Measurements from ENCODE around the gene NUDT22.

The NUDT22 gene

GRCh38 chr11:64201543-64201942 is 24.5 kb upstream of the NUDT22 start:
- TF ChIP-seq CTCF (conservative IDR thresholded peaks at IDR 0.05): no peak
- H3K27ac ChIP-seq: peak overlapping the region; percentile 19

GRCh38 chr11:64202992-64203391 is 23.1 kb upstream of the NUDT22 start:
- H3K27ac ChIP-seq: peak overlapping the region; percentile 19
- TF ChIP-seq CTCF (conservative IDR thresholded peaks at IDR 0.05): no peak

GRCh38 chr11:64203421-64204079 is 22.5 kb upstream of the NUDT22 start:
- peak overlapping the region; percentile 19 for H3K27ac ChIP-seq
- no peak for TF ChIP-seq CTCF (conservative IDR thresholded peaks at IDR 0.05)

GRCh38 chr11:64204080-64204440 is 22.0 kb upstream of the NUDT22 start:
- peak overlapping the region; percentile 19 for H3K27ac ChIP-seq
- no peak for TF ChIP-seq CTCF (conservative IDR thresholded peaks at IDR 0.05)

- peak overlapping the region; percentile 19 for H3K27ac ChIP-seq
- TF ChIP-seq CTCF (conservative IDR thresholded peaks at IDR 0.05): peak; percentile 100
These were observed 21.5 kb upstream of the NUDT22 start for GRCh38 chr11:64204464-64204989.

GRCh38 chr11:64206457-64207255 is 19.4 kb upstream of the NUDT22 start, which contains the start of gene FERMT3:
Gene FERMT3, plus strand, starts transcription at chr11:64206721. Its CDS starts 644 bp downstream, at chr11:64207365.
- TF ChIP-seq CTCF (conservative IDR thresholded peaks at IDR 0.05): no peak
- H3K27ac ChIP-seq: peak within 1 kb of the TSS; percentile 19

All from VCaP (cell line).